HG03432 (cell line): Measurements from ENCODE around the gene C1orf87.

ENCODE experiments used
- ATAC-seq: cut with Tn5 transposase; IDR thresholded peaks from one replicate; pipeline ENCODE4 v1.9.1; 2021; ENCODE audit warnings: mild to moderate bottlenecking, moderate library complexity; ENCODE audit not compliant: unreplicated experiment

The C1orf87 gene

GRCh38 chr1:59952065-59952464 lies 121.5 kb downstream of the C1orf87 start:
- ATAC-seq, result no peak

DNA sequence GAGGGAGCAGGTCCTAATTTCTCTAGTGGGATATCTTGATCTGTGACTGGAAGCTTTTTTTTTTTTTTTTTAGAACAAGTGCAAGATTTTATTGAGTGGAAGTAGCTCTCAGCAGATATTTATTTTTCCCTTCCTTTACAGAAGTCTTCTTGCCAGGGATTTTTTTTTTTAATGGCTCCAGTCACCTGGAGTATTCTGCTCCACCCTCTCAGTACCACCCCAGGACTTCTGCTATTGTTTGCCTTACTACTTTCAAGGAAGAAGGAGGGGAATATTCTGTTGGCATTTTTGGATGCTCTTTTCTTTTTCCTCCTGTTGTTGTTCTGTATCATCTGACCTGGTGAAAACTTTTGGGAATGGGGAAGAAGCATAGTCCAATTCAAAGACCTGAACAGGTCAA lies 123.9 kb downstream of the C1orf87 start:
- ATAC-seq, result no peak

DNA sequence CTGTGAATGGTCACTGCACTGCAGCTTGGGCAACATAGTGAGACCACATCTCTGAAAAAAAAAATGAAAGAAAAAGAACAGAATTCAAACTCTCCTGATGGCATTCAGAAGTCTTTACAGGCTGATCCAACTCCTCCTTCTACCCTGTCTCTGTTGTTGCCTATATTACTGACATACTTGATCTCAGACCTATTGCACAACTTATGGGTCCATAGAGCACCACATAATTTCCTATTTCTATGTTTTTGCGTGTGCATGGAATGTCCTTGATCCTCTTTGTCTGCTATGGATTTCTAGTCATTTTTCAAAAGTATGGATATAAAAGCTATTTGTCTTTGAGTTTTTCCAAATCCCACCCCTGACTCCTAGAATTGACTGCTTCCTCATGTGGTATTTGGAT lies 124.6 kb downstream of the C1orf87 start:
- no peak for ATAC-seq

GRCh38 chr1:59947047-59947938 lies 126.3 kb downstream of the C1orf87 start:
- peak; percentile 96 for ATAC-seq

- ATAC-seq, result no peak
Measured at GRCh38 chr1:59945790-59946189, 127.8 kb downstream of the C1orf87 start.
